Peyer's patch (tissue), 4 donors: ENCODE data around the gene ZNF581.

Experiments
- POLR2A ChIP-seq, 2 donors: fragments of 450-650 bp; IDR thresholded peaks; one replicate each; pipeline ENCODE4 v1.5.1; 2017; ENCODE audit warnings: antibody characterized with exemption in 2 of 2, mild to moderate bottlenecking in 2 of 2, moderate library complexity in 2 of 2
- TF ChIP-seq, protein P1 (sequence below), 6 experiments: fragments of 450-650 bp in 4 of 6; fragments of 200-600 bp in 2 of 6; sonication (generic) in 1 of 6; IDR thresholded peaks; one replicate each; pipeline ENCODE4 v1.5.1; 2017 to 2019; ENCODE audit warnings: antibody characterized with exemption in 6 of 6, mild to moderate bottlenecking in 3 of 6, moderate library complexity in 1 of 6

DNA sequence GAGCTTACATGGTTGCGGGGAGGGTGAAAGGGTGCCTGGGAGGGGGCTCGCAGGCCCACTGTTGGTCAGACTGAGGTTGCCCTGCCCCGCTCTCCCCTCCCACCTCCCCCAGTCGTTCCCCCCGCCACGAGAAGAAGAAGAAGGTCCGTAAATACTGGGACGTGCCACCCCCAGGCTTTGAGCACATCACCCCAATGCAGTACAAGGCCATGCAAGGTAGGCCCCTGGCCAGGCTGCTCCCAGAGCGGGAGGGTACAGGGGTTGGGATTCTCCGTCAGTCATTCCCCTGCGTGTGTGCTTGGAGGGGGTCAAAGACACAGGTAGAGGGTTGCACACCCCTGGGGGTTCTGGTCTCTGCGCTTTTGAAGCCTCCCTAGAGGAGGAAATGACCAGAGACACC is 17.0 kb downstream of the ZNF581 start:
- TF ChIP-seq, protein P1, sequence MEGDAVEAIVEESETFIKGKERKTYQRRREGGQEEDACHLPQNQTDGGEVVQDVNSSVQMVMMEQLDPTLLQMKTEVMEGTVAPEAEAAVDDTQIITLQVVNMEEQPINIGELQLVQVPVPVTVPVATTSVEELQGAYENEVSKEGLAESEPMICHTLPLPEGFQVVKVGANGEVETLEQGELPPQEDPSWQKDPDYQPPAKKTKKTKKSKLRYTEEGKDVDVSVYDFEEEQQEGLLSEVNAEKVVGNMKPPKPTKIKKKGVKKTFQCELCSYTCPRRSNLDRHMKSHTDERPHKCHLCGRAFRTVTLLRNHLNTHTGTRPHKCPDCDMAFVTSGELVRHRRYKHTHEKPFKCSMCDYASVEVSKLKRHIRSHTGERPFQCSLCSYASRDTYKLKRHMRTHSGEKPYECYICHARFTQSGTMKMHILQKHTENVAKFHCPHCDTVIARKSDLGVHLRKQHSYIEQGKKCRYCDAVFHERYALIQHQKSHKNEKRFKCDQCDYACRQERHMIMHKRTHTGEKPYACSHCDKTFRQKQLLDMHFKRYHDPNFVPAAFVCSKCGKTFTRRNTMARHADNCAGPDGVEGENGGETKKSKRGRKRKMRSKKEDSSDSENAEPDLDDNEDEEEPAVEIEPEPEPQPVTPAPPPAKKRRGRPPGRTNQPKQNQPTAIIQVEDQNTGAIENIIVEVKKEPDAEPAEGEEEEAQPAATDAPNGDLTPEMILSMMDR (IDR thresholded peaks at IDR 0.05), result no peak
- no peak for TF ChIP-seq POLR2A (IDR thresholded peaks at IDR 0.05)
